Type B pancreatic cell (in vitro differentiated cells): ENCODE data around the gene EYS. TPM values are rescaled to one million over a fixed set of nuclear protein-coding genes. Genes with fewer than 3 reads are reported as not detected.

Experiments used
- DNase-seq: peaks from one replicate; pipeline ENCODE4 v3.0.0; 2021; ENCODE audit warnings: mixed read lengths; ENCODE audit not compliant: unreplicated experiment; ENCODE audit errors: extremely low spot score
- H3K27ac Mint-ChIP-seq: 2 replicates; pipeline ENCODE4 v1.8.0; 2021; ENCODE audit warnings: mild to moderate bottlenecking, mixed read lengths
- H3K27me3 Mint-ChIP-seq: 2 replicates; pipeline ENCODE4 v1.8.0; 2021; ENCODE audit warnings: mixed read lengths
- H3K36me3 Mint-ChIP-seq: 2 replicates; pipeline ENCODE4 v1.8.0; 2021; ENCODE audit warnings: mixed read lengths
- H3K4me1 Mint-ChIP-seq: one replicate; pipeline ENCODE4 v1.8.0; 2021; ENCODE audit warnings: mixed read lengths; ENCODE audit not compliant: unreplicated experiment
- H3K4me3 Mint-ChIP-seq: 2 replicates; pipeline ENCODE4 v1.8.0; 2021; ENCODE audit warnings: mild to moderate bottlenecking, mixed read lengths
- H3K9me3 Mint-ChIP-seq: 2 replicates; pipeline ENCODE4 v1.8.0; 2021; ENCODE audit warnings: mixed read lengths
- total RNA-seq: library from RNA; stranded (reverse); gene quantifications from 2 replicates; pipeline ENCODE4 v1.2.1, GENCODE V29; 2021; ENCODE audit warnings: low replicate concordance
- TF ChIP-seq, protein P1 (sequence below): fragments of 200-600 bp; sonication (generic); conservative IDR thresholded peaks from 2 replicates; pipeline ENCODE4 v1.5.0; 2021; ENCODE audit warnings: antibody characterized with exemption, mild to moderate bottlenecking

The EYS gene
- total RNA-seq, 1 donor from 2014 or later = 1.5 TPM

DNA sequence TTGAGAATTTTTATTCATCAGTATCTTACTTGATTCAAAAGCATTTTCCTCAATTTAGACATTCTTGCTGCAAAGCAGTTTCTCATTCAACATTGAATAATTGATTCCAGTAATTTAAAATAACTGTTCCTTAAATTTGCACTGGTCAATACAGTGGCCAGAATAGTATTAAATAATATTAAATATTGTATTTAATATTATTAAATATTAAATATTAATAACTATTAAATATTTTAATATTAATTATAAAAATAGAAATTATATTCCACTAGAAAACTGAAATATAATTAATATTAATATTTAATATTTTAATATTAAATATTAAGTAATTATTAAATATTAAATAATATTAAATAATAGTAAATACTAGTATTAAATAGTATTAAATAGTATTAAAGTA is 758.8 kb downstream of the EYS start:
- Mint-ChIP-seq H3K4me1 (no peaks in the 10 kb centered on the region), H3K27ac (no peak overlapping the region), H3K27me3 (no peaks in the 10 kb centered on the region), H3K4me3 (no peak overlapping the region), H3K9me3 (peaks cover 6% of the 10 kb centered on the region), H3K36me3 (no peaks in the 10 kb centered on the region)
- DNase-seq = no peak
- TF ChIP-seq, protein P1, sequence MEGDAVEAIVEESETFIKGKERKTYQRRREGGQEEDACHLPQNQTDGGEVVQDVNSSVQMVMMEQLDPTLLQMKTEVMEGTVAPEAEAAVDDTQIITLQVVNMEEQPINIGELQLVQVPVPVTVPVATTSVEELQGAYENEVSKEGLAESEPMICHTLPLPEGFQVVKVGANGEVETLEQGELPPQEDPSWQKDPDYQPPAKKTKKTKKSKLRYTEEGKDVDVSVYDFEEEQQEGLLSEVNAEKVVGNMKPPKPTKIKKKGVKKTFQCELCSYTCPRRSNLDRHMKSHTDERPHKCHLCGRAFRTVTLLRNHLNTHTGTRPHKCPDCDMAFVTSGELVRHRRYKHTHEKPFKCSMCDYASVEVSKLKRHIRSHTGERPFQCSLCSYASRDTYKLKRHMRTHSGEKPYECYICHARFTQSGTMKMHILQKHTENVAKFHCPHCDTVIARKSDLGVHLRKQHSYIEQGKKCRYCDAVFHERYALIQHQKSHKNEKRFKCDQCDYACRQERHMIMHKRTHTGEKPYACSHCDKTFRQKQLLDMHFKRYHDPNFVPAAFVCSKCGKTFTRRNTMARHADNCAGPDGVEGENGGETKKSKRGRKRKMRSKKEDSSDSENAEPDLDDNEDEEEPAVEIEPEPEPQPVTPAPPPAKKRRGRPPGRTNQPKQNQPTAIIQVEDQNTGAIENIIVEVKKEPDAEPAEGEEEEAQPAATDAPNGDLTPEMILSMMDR = no peak

DNA sequence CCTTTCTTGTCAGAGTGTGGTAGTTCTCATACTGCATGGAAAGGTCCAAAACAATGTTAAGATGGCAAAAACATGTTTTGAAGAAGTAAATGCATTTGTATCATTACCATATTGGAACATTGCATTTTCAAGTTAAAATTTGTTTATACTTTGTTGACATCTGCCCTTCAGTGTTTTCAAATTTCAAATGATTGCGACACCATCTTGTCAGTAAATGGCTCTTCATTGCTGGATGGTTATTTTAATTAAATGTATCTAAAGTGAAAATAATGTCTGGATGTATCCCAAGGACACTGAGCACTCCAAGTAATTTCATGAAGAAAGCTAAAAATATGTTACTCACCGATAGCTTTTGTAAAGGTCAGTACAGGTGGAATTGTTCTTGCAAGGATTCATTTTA is 761.6 kb downstream of the EYS start:
- peaks cover 7% of the 10 kb centered on the region for H3K9me3 Mint-ChIP-seq
- TF ChIP-seq, protein P1 = no peak
- H3K4me1 Mint-ChIP-seq = no peaks in the 10 kb centered on the region
- no peak overlapping the region for H3K27ac Mint-ChIP-seq
- DNase-seq = no peak
- H3K4me3 Mint-ChIP-seq = no peak overlapping the region
- no peaks in the 10 kb centered on the region for H3K27me3 Mint-ChIP-seq
- H3K36me3 Mint-ChIP-seq = no peaks in the 10 kb centered on the region

DNA sequence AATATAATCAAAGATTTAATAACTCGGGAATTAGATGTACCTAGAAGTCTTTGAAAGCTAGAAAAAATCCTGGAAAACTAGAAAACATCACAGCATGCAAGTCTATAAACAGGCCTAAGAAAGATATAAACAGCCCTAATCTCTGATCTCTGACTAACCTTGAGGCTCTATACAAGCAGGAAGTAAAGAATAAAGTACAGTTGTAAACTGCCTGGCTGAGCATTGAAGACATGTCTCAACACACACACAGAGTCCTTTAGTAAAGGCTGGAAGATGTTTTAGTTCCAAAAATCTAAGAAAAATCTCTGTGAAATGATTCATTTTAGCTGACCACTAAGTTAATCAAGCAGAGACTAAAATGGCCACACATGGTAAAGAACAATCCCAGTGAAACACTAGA is 774.5 kb downstream of the EYS start:
- Mint-ChIP-seq H3K4me3 (no peak overlapping the region), H3K27ac (no peak overlapping the region), H3K36me3 (no peaks in the 10 kb centered on the region), H3K4me1 (no peaks in the 10 kb centered on the region), H3K27me3 (no peaks in the 10 kb centered on the region), H3K9me3 (no peaks in the 10 kb centered on the region)
- DNase-seq = no peak
- TF ChIP-seq, protein P1 = no peak

DNA sequence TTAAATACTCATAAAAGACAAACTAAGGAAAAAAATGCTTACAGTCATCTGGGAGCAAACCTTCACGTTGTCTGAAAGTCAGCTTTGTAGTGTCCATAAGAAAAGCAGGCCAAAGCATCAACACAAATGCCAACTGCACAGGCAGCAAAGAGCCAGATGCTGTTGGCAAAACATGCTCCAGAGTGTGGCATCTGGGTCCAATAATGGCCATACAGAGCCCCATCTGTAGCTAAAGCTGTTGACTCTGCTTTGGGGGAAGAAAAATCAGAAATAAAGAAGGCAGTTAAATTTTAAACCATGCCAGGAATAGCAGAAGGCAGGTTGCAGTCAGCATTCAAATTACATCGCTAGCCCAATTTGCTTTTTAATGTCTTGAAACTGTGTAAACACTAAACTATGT is 776.3 kb downstream of the EYS start:
- Mint-ChIP-seq H3K4me1 (no peaks in the 10 kb centered on the region), H3K27me3 (no peaks in the 10 kb centered on the region), H3K4me3 (no peak overlapping the region), H3K36me3 (no peaks in the 10 kb centered on the region), H3K9me3 (no peaks in the 10 kb centered on the region), H3K27ac (no peak overlapping the region)
- TF ChIP-seq, protein P1 = no peak
- no peak for DNase-seq

DNA sequence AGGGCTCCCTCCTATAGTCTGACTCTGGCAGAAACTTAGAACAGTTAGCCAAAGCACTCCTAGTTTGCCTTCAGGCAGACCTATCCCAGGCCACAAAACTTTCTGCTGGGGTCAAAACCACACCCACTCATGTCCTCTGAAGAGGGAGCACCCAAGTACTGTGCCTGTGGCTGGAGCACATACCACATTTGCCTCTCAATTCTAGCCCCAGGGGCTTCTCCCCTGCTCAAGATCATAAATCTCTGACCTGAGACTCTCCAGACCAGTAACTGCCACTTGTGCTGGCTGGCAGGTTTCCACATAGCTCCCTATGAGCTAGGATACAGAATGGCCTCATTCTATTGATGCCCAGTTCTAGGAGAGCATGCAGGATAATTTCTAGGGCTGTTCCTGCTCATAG is 781.0 kb downstream of the EYS start:
- H3K4me1 Mint-ChIP-seq = no peaks in the 10 kb centered on the region
- TF ChIP-seq, protein P1 = no peak
- no peaks in the 10 kb centered on the region for H3K27me3 Mint-ChIP-seq
- H3K9me3 Mint-ChIP-seq = no peaks in the 10 kb centered on the region
- H3K36me3 Mint-ChIP-seq = no peaks in the 10 kb centered on the region
- no peak overlapping the region for H3K27ac Mint-ChIP-seq
- DNase-seq = no peak
- no peak overlapping the region for H3K4me3 Mint-ChIP-seq

DNA sequence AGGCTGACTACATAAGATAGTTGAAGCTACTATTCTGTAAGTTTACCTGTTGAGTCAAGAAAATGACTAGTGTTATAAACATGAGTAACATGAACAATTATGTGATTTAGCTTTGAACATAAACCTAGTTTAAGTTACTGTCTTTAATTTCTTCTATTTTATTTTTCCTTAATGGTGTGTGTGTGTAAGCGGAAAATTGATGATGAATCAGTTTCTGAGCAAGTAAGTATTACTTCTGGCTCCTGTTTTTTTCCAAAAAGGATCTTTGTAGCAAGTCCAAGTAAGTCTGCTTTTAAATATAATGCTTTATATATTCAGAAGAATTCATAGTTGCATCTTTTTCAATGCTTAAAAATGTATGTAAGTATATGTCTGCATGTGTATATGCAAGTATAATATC is 786.8 kb downstream of the EYS start:
- Mint-ChIP-seq H3K4me1 (no peaks in the 10 kb centered on the region), H3K9me3 (no peaks in the 10 kb centered on the region), H3K4me3 (no peak overlapping the region), H3K36me3 (no peaks in the 10 kb centered on the region), H3K27ac (no peak overlapping the region), H3K27me3 (no peaks in the 10 kb centered on the region)
- no peak for DNase-seq
- TF ChIP-seq, protein P1 = no peak
